Esophagus (tissue), 2 donors: ENCODE data around the gene FAM3A. TPM values are rescaled to one million over a fixed set of nuclear protein-coding genes. Genes with fewer than 3 reads are reported as not detected.

Experiments
- H3K27ac ChIP-seq, 2 donors: one replicate each; pipeline ENCODE4 v1.5.1; 2013; ENCODE audit warnings: low read depth in 2 of 2, mild to moderate bottlenecking in 2 of 2, inconsistent platforms in 1 of 2, low read length in 1 of 2, moderate library complexity in 1 of 2
- H3K27me3 ChIP-seq, 2 donors: one replicate each; pipeline ENCODE4 v1.6.1; 2013; ENCODE audit warnings: low read length in 2 of 2, control low read depth in 1 of 2, mild to moderate bottlenecking in 1 of 2; ENCODE audit not compliant: insufficient read depth in 2 of 2, control insufficient read depth in 1 of 2
- H3K36me3 ChIP-seq, 2 donors: one replicate each; pipeline ENCODE4 v1.6.1; 2013; ENCODE audit warnings: low read length in 1 of 2; ENCODE audit not compliant: control insufficient read depth in 2 of 2, insufficient read depth in 2 of 2
- H3K4me1 ChIP-seq, 2 donors: one replicate each; pipeline ENCODE4 v1.6.1; 2013; ENCODE audit warnings: low read length in 1 of 2; ENCODE audit not compliant: control insufficient read depth in 2 of 2, insufficient read depth in 2 of 2
- H3K4me3 ChIP-seq, 2 donors: one replicate each; pipeline ENCODE4 v1.5.1; 2013; ENCODE audit warnings: low read length in 2 of 2, mild to moderate bottlenecking in 2 of 2, low read depth in 1 of 2, moderate library complexity in 1 of 2
- H3K9me3 ChIP-seq, 2 donors: one replicate each; pipeline ENCODE4 v1.6.1; 2013; ENCODE audit warnings: mild to moderate bottlenecking in 2 of 2, low read depth in 1 of 2, low read length in 1 of 2, moderate library complexity in 1 of 2; ENCODE audit not compliant: control insufficient read depth in 2 of 2, insufficient read depth in 1 of 2
- WGBS, 2 donors: extraction: QIAGEN DNeasy Blood & Tissue Kit; methylation state at CpG; one replicate each; pipeline ENCODE4 v1.1.7; 2013; 5-methylcytosine and 5-hydroxymethylcytosine counted together
- polyA plus RNA-seq, 2 donors: library from polyadenylated mRNA; stranded (reverse); fragments of 200-250 nt; gene quantifications; one replicate each; pipeline ENCODE4 v1.2.3, GENCODE V29; 2013
- donor health status: healthy with polysubstance abuse.
- donor health status: Bipolar disorder and iron deficiency.

The FAM3A gene
- polyA plus RNA-seq, 2 donors: 51.6 to 54.4 TPM

DNA sequence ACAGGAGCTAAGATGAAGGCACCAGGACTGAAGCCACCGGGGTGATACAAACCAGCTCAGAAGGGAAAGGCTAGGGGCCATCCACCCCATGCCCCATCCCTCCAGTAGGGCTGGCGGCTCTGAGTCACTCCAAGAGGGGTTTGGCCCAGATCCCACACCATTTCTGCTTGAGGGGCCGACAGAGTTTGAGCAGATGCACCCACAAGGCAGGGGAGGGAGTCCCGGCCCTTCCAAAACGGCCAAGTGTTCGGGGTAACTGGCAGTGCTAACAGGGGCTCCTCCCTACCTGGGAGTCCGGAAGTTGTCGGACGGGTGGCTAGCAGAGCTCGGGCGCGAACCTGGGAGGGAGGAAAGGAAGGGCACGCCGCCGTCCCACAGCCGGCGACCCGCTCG, 26.0 kb downstream of the FAM3A start:
- 0 to 32% methylated on average over 15 to 19 of the region's 19 CpGs for WGBS, 2 donors
- H3K27ac ChIP-seq: peak overlapping the region; percentile 95 to 98
- no peaks in the 10 kb centered on the region for H3K27me3 ChIP-seq
- peaks cover 4 to 10% of the 10 kb centered on the region in 2 donors for H3K4me1 ChIP-seq
- H3K4me3 ChIP-seq: peak overlapping the region; percentile 56 to 59
- H3K36me3 ChIP-seq: peaks cover 0 to 10% of the 10 kb centered on the region in 2 donors
- H3K9me3 ChIP-seq: peaks cover 0 to 6% of the 10 kb centered on the region in 2 donors

DNA sequence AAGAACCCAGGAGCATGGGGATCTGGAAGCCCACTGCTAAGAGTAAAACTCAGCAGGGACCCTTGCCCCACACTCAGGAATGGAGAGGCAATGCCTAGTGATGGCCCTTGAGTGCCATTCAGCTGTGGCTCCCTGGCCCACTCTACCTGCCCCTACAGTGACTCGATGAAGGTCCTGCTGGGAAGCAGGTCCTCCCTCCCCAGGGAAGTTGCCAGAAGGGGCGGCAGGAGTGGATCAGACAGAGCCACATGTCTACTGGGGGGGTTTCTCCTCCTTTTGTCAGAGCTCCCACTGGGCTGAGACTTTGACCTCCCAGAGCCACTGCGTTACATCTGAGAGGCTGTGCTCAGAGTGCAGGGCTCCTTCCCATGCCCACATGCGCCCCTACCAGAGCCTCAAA, 26.9 kb downstream of the FAM3A start:
- Histone ChIP-seq H3K9me3 (peaks cover 0 to 6% of the 10 kb centered on the region in 2 donors), H3K27ac (peak overlapping the region; percentile 95 to 98), H3K4me3 (peak overlapping the region in 1 of 2 donors; percentile 59), H3K4me1 (peaks cover 5 to 16% of the 10 kb centered on the region in 2 donors), H3K36me3 (peaks cover 0 to 14% of the 10 kb centered on the region in 2 donors), H3K27me3 (no peaks in the 10 kb centered on the region)
- WGBS, 2 donors: 65 to 89% methylated on average over 4 of the region's 4 CpGs

DNA sequence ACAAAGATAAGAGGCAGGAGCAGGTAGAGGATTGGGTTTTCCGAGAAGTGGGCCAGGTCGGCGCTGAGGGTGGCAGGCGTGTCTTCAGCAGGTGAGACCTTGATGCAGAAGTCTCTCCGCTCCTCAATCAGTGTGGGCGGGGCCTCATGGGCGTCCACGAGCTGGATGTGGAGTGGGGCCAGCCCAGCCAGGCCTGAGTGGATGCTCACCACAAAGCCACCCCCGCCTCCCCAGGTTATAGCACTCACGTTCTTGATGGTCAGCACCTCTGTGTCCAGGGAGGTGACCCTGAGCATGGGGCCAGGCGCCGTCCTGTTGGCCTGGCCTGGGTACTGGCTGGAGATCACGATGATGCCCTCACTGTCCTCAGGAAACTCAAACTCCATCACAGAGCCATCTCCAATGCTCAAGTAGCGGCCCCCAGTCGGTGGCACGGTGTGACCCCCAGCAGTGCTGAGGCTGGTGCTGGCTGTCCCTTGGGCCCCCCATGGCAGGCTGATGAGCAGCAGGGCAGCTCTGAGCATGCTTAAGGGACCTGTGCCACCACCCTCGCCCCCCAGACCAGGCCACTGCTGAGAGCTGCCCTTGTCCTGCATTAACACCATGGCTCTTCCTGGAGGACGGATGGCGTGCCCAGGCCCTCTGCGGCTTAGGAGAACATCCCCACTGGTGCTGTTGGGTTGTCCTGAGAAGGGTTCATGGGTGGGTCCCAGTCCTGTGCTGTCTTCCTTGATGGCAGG, 27.5 kb downstream of the FAM3A start:
- WGBS, 2 donors: 84 to 87% methylated on average over 20 of the region's 20 CpGs
- Histone ChIP-seq H3K36me3 (peaks cover 0 to 14% of the 10 kb centered on the region in 2 donors), H3K4me1 (peaks cover 5 to 16% of the 10 kb centered on the region in 2 donors), H3K9me3 (peaks cover 0 to 6% of the 10 kb centered on the region in 2 donors), H3K27ac (peak overlapping the region in 1 of 2 donors; percentile 1), H3K4me3 (no peak overlapping the region), H3K27me3 (no peaks in the 10 kb centered on the region)

DNA sequence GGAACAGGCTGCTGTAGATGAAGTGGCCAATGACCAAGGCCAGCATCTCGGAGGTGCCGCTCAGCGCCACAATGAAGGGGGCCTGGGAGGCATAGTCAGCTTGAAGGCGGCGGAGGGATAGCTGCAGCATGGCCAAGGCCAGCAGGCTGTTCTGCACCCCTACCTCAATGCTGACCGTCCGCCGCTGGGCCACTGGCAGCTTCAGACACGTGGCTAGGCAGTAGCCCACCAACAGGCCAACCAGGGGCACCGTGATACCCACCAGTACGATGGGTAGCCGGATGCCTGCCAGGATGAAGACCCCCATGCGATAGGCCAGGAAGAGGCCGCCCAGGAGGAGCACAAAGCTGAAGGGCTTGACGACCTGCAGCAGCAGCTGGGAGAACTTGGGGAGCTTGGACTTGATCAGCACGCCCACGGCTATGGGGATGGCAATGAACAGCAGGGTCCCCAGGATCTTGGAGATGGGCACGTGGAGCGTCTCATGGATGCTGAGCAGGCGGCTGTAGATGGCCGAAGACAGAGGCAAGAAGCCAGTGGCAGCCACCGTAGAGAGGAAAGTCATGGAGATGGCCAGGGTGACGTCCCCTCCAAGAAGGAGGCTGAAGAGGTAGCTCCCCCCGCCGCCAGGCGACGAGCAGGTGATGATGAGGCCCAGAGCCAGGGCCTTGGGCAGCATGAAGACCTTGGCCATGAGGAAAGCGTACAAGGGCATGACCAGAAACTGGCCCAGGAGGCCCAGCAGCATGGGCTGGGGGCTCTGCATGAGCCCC, 28.3 kb downstream of the FAM3A start:
- no peak overlapping the region for H3K4me3 ChIP-seq
- peak overlapping the region in 1 of 2 donors; percentile 1 for H3K27ac ChIP-seq
- H3K9me3 ChIP-seq: peaks cover 0 to 6% of the 10 kb centered on the region in 2 donors
- peaks cover 0 to 14% of the 10 kb centered on the region in 2 donors for H3K36me3 ChIP-seq
- H3K4me1 ChIP-seq: peaks cover 5 to 16% of the 10 kb centered on the region in 2 donors
- H3K27me3 ChIP-seq: no peaks in the 10 kb centered on the region
- WGBS, 2 donors: 91 to 92% methylated on average over 28 of the region's 28 CpGs

DNA sequence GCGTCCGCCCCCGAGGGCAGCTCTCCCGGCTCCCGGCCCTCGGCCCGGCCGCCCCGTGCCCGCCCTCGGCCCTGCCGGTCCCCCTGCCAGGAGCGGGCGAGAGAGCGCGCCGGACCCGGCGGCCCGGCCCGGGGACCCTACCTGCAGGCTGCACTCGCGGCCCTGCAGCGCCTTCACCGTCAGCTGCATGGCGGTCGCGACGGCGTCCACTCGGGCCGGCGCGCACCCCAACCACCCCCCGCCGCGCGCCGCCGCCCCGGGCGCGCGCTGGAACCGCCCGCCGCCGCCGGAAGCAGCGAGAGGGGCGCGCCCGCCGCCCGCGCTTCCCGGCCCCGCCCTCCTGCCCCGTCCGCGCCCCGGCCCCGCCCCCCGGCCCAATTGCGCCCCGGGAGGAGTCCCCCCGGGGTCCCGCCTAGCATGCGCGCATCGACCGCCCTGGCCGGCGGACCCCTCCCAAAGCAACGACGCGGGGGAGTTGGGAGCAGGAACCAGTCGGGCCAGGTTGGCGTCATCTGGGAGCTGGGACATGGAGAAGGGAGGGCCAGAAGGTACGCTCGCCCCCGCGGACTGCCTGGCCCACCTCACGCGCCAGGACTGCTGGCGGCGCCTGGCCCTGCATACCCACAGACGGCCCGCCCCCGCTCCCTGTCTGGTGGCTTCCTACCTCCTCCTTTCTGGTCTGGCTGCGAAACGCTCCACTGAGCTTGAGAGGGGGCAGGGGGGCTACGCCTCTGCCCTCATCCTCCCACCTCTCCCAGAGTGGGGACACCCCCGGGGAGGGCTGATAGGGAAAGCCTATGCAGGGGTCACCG, 29.4 kb downstream of the FAM3A start, which contains the start of gene UBL4A:
TSS of gene UBL4A (minus strand) at position 220 of the 812 bp plus-strand sequence. CDS start at position 189, 31 bp downstream.
- peaks cover 5 to 16% of the 10 kb centered on the region in 2 donors for H3K4me1 ChIP-seq
- 1 to 31% methylated on average over 32 to 94 of the region's 95 CpGs for WGBS, 2 donors
- H3K27me3 ChIP-seq: no peaks in the 10 kb centered on the region
- H3K9me3 ChIP-seq: peaks cover 0 to 6% of the 10 kb centered on the region in 2 donors
- H3K4me3 ChIP-seq: peak within 1 kb of the TSS; percentile 64 to 77
- H3K36me3 ChIP-seq: peaks cover 0 to 14% of the 10 kb centered on the region in 2 donors
- H3K27ac ChIP-seq: peak within 1 kb of the TSS; percentile 91 to 93

DNA sequence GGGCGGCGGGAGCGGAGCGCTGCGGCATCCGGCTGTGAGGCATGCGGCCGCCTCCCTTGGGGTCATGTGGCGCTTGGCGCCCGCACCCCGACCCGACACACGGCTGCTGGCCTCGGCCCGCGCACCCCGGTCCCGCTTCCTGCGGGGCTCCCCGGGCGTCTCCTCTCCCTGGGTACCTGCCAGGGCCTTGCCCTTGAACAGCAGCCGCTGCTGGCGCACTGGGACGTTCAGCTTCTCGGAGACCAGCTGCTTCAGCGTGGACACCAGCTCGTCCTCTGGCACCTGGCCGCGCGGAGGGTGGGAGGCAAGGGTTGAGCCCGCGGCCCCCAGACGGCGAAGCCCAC, 30.0 kb downstream of the FAM3A start:
- no peaks in the 10 kb centered on the region for H3K27me3 ChIP-seq
- peaks cover 5 to 16% of the 10 kb centered on the region in 2 donors for H3K4me1 ChIP-seq
- H3K9me3 ChIP-seq: peaks cover 0 to 6% of the 10 kb centered on the region in 2 donors
- peaks cover 0 to 14% of the 10 kb centered on the region in 2 donors for H3K36me3 ChIP-seq
- 1 to 32% methylated on average over 18 to 35 of the region's 35 CpGs for WGBS, 2 donors
- H3K4me3 ChIP-seq: peak overlapping the region; percentile 64 to 77
- H3K27ac ChIP-seq: peak overlapping the region; percentile 73 to 93

DNA sequence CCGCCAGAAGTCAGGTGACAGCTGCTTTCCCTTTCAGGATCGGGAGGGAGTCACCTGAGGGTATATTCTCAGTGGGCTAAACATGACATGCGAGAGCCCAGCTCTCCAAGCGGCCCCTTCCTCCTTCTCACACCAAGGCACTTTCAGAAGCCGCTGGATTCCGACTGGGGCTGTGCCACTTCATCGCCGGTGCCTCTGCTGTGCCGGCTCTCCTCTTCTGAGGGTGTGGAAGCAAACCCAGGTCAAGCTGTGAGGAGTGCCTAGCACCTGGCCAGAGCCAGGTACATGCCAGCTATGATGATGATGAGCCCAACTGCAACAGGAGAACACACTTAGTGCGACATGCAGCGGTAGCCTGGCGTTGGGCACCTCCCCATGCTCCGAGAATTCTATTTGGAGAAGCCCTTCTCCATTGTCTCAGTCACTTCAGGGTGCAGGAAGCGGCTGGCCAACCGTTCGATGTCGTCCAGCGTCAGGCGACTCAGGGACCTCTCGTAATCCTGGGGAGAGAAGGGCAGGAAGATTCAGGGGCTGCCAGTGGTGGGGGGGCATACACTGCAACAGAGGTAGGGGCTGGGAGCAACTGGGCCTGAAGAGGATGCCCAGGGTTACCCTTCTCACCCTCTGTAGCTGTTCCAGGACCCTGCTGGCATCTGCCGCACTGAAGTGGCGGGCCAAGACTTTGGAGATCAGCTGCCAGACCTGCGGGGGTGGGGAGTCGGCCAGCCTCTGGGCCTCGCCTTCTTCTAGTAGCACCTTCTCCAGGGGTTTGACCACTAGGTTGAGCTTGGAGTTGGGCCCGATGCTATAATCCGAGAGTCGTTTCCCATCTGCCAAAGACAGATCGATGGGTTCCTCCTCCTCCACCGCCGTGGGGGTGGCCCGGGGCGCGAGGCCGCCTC, 30.6 kb downstream of the FAM3A start:
- Histone ChIP-seq H3K4me1 (peaks cover 5 to 16% of the 10 kb centered on the region in 2 donors), H3K9me3 (peaks cover 0 to 6% of the 10 kb centered on the region in 2 donors), H3K36me3 (peaks cover 0 to 14% of the 10 kb centered on the region in 2 donors), H3K4me3 (peak overlapping the region; percentile 64 to 77), H3K27me3 (no peaks in the 10 kb centered on the region), H3K27ac (peak overlapping the region; percentile 73 to 93)
- WGBS, 2 donors: 29 to 66% methylated on average over 35 of the region's 35 CpGs

DNA sequence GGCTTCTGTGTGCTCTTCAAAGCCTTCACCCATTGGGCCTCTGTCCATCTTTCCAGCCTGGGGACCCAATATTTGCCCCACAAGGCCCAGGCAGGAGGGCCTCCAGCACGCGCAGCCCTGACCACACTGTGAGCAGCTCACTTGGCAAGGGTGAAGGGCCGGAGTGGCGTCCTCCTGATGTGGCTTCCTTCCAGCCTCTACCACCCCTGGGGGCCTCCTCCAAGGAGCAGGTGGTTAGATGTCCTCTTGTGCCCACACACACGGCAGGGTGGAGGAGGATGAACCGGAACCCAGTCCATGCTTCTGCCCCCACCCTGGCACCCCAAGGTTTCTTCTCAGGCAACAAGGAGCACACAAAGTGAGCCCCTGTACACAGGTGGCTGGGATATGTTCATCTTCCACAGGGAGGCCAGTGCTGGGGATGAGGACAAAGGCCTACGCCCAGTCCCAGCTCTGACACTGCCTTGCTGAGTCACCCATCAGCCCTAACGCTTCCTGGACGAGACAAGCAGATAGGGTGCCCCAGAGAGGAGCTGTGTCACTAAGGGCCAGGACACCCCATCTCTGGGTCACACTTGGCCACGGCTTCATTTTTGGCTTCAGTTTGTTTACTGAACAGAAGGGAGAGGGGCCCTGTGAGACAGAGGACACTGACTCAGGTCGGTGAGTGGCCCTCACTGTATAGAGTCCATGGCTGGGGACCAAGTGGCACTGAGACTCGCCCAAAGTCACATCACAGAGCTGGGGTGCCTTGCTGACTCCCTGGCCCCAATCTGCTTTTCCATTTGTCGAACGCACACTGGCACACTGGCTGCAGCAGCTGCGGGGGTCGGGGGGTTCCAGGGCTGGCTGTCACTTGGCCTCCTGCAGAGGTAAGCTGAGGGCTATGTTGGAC, 31.5 kb downstream of the FAM3A start:
- Histone ChIP-seq H3K36me3 (peaks cover 0 to 14% of the 10 kb centered on the region in 2 donors), H3K4me3 (no peak overlapping the region), H3K27ac (peak overlapping the region; percentile 73 to 93), H3K4me1 (peaks cover 5 to 16% of the 10 kb centered on the region in 2 donors), H3K9me3 (peaks cover 0 to 6% of the 10 kb centered on the region in 2 donors), H3K27me3 (no peaks in the 10 kb centered on the region)
- WGBS, 2 donors: 73 to 74% methylated on average over 16 of the region's 16 CpGs
